HG03097 (cell line): ENCODE data around the gene DOCK8.

ENCODE experiments used
- ATAC-seq: cut with Tn5 transposase; IDR thresholded peaks from one replicate; pipeline ENCODE4 v1.9.1; 2021; ENCODE audit not compliant: unreplicated experiment, low FRiP score

DOCK8 gene

DNA sequence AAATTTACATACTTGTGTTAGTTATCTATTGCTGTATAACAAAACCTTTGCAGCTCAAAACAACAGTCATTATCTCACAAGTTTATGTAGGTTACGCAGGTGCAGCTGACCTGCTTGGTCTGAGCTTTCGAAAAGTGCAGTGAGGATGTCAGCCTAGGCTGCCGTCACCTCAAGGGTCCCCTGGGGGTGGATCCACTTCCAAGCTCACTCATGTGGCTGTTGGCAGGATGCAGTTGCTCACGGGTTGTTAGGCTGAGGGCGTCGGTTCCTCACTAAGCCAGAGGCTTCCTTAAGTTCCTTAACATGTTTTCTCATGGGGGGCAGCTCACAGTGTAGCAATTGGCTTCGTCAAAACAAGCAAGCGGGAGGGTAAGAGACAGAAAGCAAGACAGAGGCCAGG is 139.8 kb downstream of the DOCK8 start:
- no peak for ATAC-seq

DNA sequence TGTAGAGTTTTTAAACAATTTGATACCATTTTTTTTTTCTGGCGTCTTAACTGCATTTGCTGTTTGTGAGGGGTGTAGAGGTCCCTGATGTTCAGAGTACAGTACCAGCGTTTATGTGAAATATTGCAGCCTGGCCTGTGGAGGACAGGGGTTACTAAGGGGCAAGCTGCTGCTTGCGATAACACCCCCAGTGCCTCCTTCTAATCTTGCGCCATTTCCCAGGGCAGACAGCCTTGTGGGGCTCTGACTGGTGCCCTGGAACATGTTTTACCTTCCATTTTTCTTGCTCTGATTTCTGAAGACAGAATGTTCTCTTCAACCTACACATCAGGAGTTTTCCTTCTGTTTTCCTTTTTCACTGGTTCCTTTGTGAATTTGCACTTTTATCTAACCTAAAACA is 142.9 kb downstream of the DOCK8 start:
- no peak for ATAC-seq

DNA sequence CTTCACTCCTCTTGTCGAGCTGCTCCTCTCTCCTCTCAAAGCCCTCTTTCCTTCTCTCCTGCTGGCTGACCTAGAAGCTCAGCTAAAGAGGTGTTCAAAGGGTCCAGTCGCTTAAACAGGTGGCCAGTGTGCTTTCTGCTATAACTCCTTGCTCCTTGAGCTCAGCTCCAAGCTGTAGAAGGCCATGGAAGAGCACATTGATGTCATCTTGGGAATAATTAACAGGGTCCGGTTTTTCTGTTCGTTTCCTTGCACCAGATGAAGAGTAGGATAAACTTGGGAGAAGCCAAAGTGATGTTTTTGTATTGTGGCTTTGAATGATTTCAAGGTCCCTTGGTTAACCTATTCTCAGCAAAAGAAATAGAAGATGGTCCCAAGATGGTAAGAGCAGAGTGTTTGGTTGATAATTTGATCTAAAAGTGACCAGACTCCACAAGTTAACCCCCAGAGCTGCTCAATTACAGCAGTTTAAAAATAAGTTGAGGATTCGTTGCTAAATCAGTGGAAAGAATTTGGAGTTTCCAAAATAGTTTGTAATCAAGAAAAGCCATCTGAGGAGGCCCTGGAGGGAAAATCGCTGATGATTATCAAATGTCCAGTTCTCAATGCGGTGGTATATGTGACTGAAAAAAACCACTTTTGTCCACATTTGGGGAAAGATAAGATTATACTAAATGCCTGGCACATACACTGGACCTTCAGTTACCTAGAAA is 148.1 kb downstream of the DOCK8 start:
- no peak for ATAC-seq

DNA sequence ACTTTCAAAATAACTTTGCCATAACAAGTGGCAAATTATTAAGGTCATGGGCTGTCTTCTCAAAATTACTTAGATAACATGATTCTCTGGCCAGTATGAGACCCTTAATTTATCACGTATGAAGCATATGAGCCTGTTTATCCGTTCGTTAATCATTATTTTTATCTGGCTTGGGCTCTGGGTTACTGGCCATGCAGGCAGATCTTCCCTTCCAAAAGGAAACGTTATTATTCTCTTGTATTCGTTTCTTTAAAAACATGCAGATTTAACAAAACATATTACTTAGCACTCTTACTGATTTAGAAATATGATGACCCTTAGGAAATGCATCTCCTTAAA is 148.6 kb downstream of the DOCK8 start:
- ATAC-seq, result no peak

- no peak for ATAC-seq
Observed at GRCh38 chr9:365436-365835, 150.8 kb downstream of the DOCK8 start.

DNA sequence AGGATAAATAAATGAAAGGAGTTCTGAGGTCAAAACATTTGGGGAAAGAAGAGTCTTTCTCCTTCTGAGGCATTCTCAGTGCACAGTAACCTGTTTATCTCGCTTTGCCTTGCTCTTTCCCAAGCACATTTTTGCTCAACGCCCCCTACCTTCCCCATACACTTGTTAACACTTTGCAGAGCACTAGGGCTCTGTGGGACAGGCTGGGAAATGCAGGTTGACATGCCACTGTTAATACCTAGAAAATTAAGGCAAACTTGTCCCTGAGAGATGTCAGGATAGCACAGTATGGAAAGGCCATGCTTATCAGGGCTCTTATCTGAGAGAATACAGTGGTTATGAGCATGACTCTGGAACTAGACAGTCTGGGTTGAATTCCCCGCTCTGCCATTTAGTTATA is 152.0 kb downstream of the DOCK8 start:
- ATAC-seq, result no peak

GRCh38 chr9:370086-370485 is 155.4 kb downstream of the DOCK8 start:
- no peak for ATAC-seq

- no peak for ATAC-seq
Observed at GRCh38 chr9:371349-371748, 156.7 kb downstream of the DOCK8 start.

- no peak for ATAC-seq
Observed at GRCh38 chr9:372128-372527, 157.5 kb downstream of the DOCK8 start.

- ATAC-seq, result no peak
Observed at GRCh38 chr9:373759-374206, 159.1 kb downstream of the DOCK8 start.

- no peak for ATAC-seq
Observed at GRCh38 chr9:374736-375135, 160.1 kb downstream of the DOCK8 start.

GRCh38 chr9:376115-376514 is 161.4 kb downstream of the DOCK8 start:
- no peak for ATAC-seq

GRCh38 chr9:378263-378662 is 163.6 kb downstream of the DOCK8 start:
- no peak for ATAC-seq

DNA sequence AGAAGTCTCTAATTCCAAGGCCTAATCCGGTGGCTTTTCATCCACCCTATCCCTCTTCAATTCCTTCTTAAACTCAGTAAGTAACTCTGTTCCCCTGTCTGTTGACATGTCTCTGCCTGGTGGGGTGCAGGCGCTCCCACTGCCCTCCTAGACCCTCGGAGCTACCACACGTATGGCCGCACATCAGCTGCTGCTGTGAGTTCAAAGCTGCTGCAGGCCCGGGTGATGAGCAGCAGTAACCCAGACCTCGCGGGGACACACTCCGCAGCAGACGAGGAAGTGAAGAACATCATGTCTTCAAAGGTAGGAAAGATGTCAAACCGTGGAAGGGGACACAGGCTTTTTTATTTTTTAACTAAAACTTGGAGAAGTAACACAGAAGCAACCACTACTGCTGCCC is 167.7 kb downstream of the DOCK8 start:
- ATAC-seq, result no peak

DNA sequence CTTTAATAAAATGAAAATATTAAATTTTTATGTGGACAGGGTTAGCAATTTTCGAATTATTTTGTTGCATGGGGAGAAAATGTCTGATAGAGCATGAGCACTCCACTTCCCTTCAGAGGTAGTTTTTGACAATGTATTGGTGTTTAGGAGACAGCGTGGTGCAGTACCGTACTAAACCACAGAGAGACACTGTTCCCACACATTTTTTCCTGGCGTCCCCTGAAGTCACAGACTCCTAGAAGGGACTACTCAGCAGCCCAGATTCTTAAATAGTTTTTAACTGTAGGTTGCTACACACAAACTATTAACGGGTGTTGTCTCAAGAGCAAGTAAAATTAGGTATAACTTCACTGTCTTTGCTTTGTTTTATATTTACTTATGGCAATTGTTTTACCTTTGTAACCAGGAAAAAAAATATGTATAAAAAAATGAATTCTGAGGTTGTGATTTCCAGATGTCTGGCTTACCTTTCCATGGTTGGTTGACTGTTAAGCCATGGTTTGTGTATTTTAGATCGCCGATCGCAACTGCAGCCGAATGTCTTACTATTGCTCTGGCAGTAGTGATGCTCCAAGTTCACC is 171.2 kb downstream of the DOCK8 start:
- ATAC-seq, result no peak

DNA sequence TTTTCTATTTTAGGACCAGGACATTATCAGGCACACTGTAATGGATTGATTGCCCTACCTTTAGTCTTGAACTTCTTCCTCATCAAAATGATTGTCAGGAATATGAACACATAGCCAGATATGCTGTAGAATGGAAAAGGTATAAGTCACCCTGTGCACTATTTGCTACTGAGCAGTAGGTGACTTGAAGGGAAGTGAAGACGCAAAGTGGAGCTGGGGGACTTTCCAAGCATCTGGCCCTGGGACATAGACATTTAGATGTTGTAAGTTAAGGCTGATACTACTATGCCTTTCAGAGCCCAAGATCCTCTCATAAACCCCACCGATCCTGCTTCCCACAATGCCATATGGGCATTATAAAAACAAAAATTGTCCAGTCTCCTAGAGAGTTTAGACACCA is 174.5 kb downstream of the DOCK8 start:
- ATAC-seq, result no peak

DNA sequence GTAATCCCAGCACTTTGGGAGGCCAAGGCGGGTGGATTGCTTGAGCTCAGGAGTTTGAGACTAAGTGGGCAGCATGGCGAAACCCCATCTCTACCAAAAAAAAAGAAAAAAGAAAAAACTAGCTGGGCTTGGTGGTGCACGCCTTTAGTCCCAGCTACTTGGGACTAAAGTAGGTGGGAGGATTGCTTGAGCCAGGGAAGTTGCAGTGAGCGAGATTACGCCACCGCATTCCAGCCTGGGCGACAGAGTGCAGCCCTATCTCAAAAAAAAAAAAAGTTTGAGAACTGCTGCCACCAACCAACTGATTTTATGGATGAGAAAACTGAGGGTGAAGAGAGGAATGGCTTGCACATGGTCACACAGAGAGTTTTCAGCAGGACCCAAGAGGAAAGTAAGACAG is 175.1 kb downstream of the DOCK8 start:
- no peak for ATAC-seq

DNA sequence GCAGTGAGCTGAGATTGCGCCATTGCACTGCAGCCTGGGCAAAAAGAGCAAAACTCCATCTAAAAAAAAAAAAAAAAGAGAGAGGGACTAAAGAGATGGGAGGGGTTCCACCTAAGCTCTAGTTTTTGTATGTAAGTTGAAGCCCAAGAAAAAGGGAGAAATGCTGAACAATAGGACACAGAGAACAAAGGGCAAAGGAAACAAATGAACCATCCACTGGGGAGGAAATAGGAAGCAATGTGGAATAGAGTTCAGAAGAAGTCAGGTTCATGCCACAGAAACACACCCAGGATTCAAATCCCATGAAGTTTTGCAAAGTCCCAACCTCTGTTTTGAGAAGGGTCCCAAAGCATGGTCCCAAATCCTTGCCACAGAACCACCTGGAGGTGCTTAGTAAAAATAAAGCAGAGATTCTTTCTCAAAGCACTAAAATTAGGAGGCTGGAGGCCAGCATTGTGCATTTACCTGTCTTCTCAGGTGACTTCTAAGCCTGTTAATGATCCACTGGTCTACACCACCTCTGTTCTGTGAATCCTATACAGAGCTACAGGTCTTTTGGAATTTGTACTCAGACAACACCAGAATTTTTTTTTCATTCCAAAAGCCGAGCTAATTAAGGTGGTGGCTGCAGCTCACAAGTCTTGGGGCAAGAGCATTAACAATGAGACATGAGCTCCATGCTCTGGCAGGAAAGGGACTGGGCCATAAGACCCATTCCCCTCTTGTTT is 177.6 kb downstream of the DOCK8 start:
- ATAC-seq, result no peak

DNA sequence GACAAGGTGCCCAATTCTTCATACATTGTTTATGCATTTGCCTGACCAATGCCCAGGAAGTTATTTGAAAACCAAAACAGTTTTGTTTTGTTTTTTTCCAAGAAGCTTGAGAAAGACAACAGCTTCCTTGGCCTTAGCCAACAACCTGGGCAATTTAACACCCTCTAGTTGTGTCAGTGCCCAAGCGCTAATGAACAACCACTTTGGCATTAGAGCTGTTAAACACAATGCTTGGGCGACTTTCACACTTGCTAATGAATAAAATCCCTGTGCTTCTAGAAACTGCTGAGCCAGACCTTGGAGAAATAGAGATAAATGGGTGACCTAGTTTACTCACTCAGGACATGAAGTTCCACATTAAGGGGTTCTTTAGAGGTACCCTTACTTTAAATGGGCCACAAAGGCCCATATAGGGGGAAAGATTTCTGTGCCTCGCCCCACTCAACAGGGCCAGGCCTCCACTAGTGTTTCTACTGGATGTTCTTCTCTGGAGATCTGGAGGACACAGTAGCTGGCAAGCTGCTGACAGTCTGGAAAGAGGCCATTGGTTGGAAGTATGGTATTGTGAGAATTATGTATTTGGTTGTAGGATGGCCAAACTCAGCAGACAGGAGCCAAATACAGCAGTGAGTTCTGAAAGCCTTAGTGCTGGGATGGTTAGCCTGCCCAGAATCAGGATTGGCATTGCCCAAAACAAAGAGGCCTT is 179.8 kb downstream of the DOCK8 start:
- ATAC-seq, result no peak

- no peak for ATAC-seq
Observed at GRCh38 chr9:396396-396795, 181.7 kb downstream of the DOCK8 start.

DNA sequence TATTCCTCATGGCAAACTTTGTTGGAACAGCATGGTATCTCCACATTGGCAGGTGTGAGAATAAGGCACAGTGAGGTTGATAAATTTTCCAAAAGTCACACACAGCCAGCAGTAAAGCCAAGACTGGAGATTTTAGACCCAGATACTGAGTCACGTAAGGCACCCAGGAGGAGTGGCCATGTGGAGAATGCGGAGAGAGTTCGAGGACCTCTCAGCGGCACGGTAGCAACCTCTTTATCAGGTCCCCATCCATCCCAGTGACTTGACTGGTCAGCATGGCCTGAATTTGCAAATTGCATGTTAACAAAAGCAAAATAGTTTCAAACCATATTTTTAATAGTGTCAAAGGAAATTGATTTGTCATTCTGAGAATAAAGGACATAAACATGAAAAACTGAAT is 183.4 kb downstream of the DOCK8 start:
- ATAC-seq, result no peak
